Hepatocyte (in vitro differentiated cells): ENCODE measurements around the gene ACTR8. TPM values are rescaled to one million over a fixed set of nuclear protein-coding genes. Genes with fewer than 3 reads are reported as not detected.

Source experiments
- DNase-seq: peaks from one replicate; pipeline ENCODE4 v3.0.0-alpha.2; 2016; ENCODE audit warnings: low spot score
- H2AFZ ChIP-seq: fragments of 200-600 bp; sonication (generic); 2 replicates; pipeline ENCODE4 v1.6.0; 2016; ENCODE audit warnings: antibody characterized with exemption, mild to moderate bottlenecking
- H3K27ac ChIP-seq: fragments of 200-600 bp; sonication (generic); 2 replicates; pipeline ENCODE4 v1.5.1; 2016; ENCODE audit warnings: mild to moderate bottlenecking
- H3K27me3 ChIP-seq: fragments of 200-600 bp; sonication (generic); 2 replicates; pipeline ENCODE4 v1.6.1; 2016
- H3K36me3 ChIP-seq: fragments of 200-600 bp; sonication (generic); replicated peaks from 2 replicates; pipeline ENCODE4 v1.5.1; 2016; ENCODE audit warnings: low read depth; ENCODE audit not compliant: insufficient read depth
- H3K4me1 ChIP-seq: fragments of 200-600 bp; sonication (generic); 2 replicates; pipeline ENCODE4 v1.5.1; 2016; ENCODE audit warnings: mild to moderate bottlenecking, moderate library complexity; ENCODE audit not compliant: insufficient read depth
- H3K4me2 ChIP-seq: fragments of 200-600 bp; sonication (generic); 2 replicates; pipeline ENCODE4 v1.6.0; 2016
- H3K4me3 ChIP-seq: fragments of 200-600 bp; sonication (generic); 2 replicates; pipeline ENCODE4 v1.5.1; 2016; ENCODE audit warnings: mild to moderate bottlenecking
- H3K79me2 ChIP-seq: fragments of 200-600 bp; sonication (generic); 2 replicates; pipeline ENCODE4 v1.6.0; 2017; ENCODE audit warnings: mild to moderate bottlenecking
- H3K9me2 ChIP-seq: fragments of 200-600 bp; sonication (generic); replicated peaks from 2 replicates; pipeline ENCODE4 v1.6.0; 2017; ENCODE audit warnings: mild to moderate bottlenecking; ENCODE audit not compliant: insufficient read depth
- H3K9me3 ChIP-seq: fragments of 200-600 bp; sonication (generic); 2 replicates; pipeline ENCODE4 v1.5.1; 2016; ENCODE audit warnings: low read depth, mild to moderate bottlenecking
- H4K20me1 ChIP-seq: fragments of 200-600 bp; sonication (generic); 2 replicates; pipeline ENCODE4 v1.6.0; 2016; ENCODE audit warnings: mild to moderate bottlenecking; ENCODE audit not compliant: insufficient read depth, poor library complexity, severe bottlenecking
- EZH2 ChIP-seq: fragments of 200-600 bp; sonication (generic); IDR thresholded peaks from 2 replicates; pipeline ENCODE4 v1.6.1; 2016; ENCODE audit warnings: antibody characterized with exemption, mild to moderate bottlenecking, borderline replicate concordance
- EZH2phosphoT487 ChIP-seq: fragments of 200-600 bp; sonication (generic); IDR thresholded peaks from one replicate; pipeline ENCODE4 v1.6.1; 2018; ENCODE audit warnings: antibody characterized with exemption, mild to moderate bottlenecking, low read depth, moderate library complexity; ENCODE audit not compliant: unreplicated experiment, severe bottlenecking
- WGBS: methylation state at CpG from one replicate; pipeline ENCODE4 v1.1.6; 2016; ENCODE audit warnings: low lambda C conversion rate; ENCODE audit errors: missing lambda C conversion rate; 5-methylcytosine and 5-hydroxymethylcytosine counted together
- polyA plus RNA-seq: library from polyadenylated mRNA; unstranded; fragments of >200 nt; fragmentation: Nextera tagmentation; extraction: Ambion mirVana; gene quantifications from 2 replicates; pipeline ENCODE4 v1.2.1, GENCODE V29; 2016
- total RNA-seq: library from RNA; depleted of rRNA; stranded (reverse); fragments of >200 nt; gene quantifications from 2 replicates; pipeline ENCODE4 v1.2.3, GENCODE V29; 2014
- TF ChIP-seq, protein P1 (sequence below): fragments of 200-600 bp; sonication (generic); IDR thresholded peaks from 2 replicates; pipeline ENCODE4 v1.5.1; 2016; ENCODE audit warnings: antibody characterized with exemption, mild to moderate bottlenecking; ENCODE audit not compliant: poor library complexity

The ACTR8 gene
- total and polyA plus RNA-seq, 2 experiments from 2014 or later, result 19.6 to 29.1 TPM

DNA sequence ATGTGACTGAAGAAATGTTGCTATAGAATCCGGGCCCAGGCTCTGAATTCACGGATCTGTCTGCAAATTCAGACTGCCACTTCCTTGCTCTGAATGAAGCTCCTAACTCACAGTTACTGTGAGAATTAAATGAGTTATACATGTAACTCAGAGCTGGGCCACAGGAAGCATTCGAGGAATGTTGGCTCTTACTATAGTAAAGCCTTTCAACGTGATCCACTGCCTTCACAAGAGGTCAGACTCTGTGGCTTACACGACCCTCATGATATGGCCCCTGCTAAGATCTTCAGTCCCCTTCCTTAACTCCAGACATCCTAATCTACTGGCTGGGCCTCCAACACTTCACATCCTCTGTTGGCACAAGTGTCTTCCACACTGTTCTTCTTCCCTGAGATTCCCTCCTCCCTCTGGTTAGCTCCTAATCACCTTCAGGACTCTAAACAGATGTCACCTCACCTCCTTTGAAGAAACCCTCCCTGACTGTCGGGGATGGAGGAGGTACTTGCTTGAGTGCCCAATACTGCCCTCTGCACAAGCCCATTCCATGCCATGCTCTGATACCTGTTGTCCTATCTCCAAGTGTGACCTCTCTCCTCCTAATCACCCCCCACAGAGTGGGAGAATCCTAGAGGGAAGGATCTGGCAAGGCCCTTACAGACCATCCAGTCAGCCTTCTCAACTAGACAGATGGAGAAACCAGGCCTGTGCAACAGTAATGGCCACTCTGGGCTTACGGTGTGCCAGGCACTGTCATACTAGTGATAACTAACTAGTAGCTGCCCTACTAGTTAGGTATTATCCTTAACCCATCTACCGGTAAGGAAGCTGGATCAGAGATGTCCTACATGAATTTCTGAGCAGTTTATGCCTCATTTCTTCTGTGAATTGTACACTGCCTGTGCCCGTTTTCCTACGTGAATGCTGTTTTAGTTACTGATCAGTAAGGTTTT is 1.3 kb downstream of the ACTR8 start:
- Histone ChIP-seq H3K4me3 (peak overlapping the region; percentile 89), H3K9me2 (no peaks in the 10 kb centered on the region), H3K4me2 (peak overlapping the region; percentile 80), H4K20me1 (no peaks in the 10 kb centered on the region), H3K27me3 (no peaks in the 10 kb centered on the region), H3K27ac (peak overlapping the region; percentile 94), H3K36me3 (peaks cover 9% of the 10 kb centered on the region), H3K4me1 (peaks cover 16% of the 10 kb centered on the region), H3K9me3 (no peaks in the 10 kb centered on the region), H3K79me2 (peaks cover 25% of the 10 kb centered on the region), H2AFZ (peak overlapping the region; percentile 87)
- 55% methylated on average over 10 of the region's 10 CpGs for WGBS
- TF ChIP-seq EZH2phosphoT487, result no peak
- no peak for TF ChIP-seq EZH2
- TF ChIP-seq, protein P1, sequence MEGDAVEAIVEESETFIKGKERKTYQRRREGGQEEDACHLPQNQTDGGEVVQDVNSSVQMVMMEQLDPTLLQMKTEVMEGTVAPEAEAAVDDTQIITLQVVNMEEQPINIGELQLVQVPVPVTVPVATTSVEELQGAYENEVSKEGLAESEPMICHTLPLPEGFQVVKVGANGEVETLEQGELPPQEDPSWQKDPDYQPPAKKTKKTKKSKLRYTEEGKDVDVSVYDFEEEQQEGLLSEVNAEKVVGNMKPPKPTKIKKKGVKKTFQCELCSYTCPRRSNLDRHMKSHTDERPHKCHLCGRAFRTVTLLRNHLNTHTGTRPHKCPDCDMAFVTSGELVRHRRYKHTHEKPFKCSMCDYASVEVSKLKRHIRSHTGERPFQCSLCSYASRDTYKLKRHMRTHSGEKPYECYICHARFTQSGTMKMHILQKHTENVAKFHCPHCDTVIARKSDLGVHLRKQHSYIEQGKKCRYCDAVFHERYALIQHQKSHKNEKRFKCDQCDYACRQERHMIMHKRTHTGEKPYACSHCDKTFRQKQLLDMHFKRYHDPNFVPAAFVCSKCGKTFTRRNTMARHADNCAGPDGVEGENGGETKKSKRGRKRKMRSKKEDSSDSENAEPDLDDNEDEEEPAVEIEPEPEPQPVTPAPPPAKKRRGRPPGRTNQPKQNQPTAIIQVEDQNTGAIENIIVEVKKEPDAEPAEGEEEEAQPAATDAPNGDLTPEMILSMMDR, result no peak
- DNase-seq, result no peak

DNA sequence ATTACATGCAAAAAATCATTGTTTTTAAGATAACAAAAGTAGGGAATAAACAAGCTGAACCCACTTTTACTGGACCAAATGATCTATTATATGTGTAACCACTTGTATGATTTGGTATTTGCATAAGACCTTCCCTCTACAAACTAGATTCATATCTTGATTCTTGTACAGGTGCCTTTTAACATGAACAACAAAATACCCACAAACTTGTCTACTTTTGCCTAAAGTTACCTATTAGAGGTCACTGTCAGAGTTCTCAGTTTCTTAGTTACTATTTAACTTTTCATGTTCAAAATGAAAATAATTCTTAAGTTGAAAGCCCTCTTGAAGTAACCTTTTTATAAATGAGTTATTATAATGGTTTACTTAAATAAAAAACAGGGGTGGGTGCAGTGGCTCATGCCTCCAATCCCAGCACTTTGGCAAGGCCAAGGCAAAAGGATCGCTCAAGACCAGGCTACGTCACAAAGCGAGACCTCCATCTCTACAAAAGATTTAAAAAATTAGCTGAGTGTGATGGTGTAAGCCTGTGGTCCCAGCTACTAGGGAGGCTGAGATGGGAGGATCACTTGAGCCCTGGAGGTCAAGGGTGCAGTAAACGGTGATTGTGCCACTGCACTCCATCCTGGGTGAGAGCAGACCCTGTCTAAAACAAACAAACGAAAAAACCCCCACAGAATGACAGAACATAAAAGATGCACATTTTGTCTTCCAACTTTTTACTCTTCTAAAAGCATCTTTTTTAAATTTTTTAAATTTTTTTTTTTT is 16.0 kb downstream of the ACTR8 start:
- H3K4me3 ChIP-seq, result no peak overlapping the region
- H2AFZ ChIP-seq, result no peak overlapping the region
- WGBS, result 93% methylated on average over 5 of the region's 5 CpGs
- no peak overlapping the region for H3K27ac ChIP-seq
- no peak for DNase-seq
- H3K9me2 ChIP-seq, result no peaks in the 10 kb centered on the region
- H3K4me1 ChIP-seq, result no peaks in the 10 kb centered on the region
- no peaks in the 10 kb centered on the region for H3K27me3 ChIP-seq
- H3K36me3 ChIP-seq, result no peaks in the 10 kb centered on the region
- H3K79me2 ChIP-seq, result no peaks in the 10 kb centered on the region
- H4K20me1 ChIP-seq, result no peaks in the 10 kb centered on the region
- no peak for TF ChIP-seq EZH2phosphoT487
- no peak overlapping the region for H3K4me2 ChIP-seq
- no peaks in the 10 kb centered on the region for H3K9me3 ChIP-seq

DNA sequence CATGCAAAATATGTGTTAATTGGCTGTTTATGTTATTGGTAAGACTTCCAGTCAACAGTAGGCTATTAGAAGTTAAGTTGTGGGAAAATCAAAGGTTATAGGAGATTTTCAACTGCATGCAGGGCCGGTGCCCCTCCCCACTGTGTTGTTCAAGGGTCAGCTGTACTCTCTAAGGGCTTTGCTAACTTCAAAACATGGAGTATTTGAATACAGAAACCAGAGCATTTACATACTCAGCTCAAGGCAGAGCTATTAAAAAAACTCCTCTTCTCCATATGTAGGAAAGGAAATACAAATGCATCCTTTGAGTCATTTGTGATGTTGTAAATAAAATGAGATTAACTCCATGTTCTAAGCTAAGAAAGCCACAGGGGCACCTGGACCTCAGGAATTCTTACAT is 18.8 kb downstream of the ACTR8 start:
- 87% methylated on average over 1 of the region's 1 CpG for WGBS
- H4K20me1 ChIP-seq, result no peaks in the 10 kb centered on the region
- H3K4me2 ChIP-seq, result no peak overlapping the region
- H3K79me2 ChIP-seq, result no peaks in the 10 kb centered on the region
- H3K27me3 ChIP-seq, result no peaks in the 10 kb centered on the region
- no peak for TF ChIP-seq EZH2
- TF ChIP-seq, protein P1, result no peak
- TF ChIP-seq EZH2phosphoT487, result no peak
- no peaks in the 10 kb centered on the region for H3K4me1 ChIP-seq
- no peaks in the 10 kb centered on the region for H3K9me2 ChIP-seq
- no peaks in the 10 kb centered on the region for H3K36me3 ChIP-seq
- DNase-seq, result no peak
- H3K9me3 ChIP-seq, result no peaks in the 10 kb centered on the region
- H3K4me3 ChIP-seq, result no peak overlapping the region
- no peak overlapping the region for H2AFZ ChIP-seq
- no peak overlapping the region for H3K27ac ChIP-seq

DNA sequence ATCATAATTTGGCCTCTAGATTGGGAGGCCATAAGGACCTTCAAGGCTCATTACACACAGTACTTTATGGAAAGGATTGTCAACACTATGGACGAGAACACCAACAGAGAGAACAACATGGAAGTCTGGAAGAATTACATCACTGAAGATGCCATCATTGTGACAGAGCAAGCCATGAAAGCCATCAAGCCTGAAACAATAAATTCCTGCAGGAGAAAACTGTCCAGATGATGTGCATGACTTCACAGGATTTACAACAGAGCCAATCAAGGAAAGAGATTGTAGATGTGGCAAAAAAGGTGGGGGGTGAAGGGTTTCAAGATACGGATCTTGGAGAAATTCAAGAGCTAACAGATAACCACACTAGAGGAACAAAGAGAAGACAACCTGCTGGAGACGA is 19.7 kb downstream of the ACTR8 start:
- WGBS, result 80% methylated on average over 3 of the region's 3 CpGs
- Histone ChIP-seq H3K4me3 (no peak overlapping the region), H3K4me2 (no peak overlapping the region), H3K9me3 (no peaks in the 10 kb centered on the region), H3K9me2 (no peaks in the 10 kb centered on the region), H3K36me3 (no peaks in the 10 kb centered on the region), H3K4me1 (no peaks in the 10 kb centered on the region), H4K20me1 (no peaks in the 10 kb centered on the region), H2AFZ (no peak overlapping the region), H3K27ac (peak overlapping the region; percentile 67), H3K79me2 (no peaks in the 10 kb centered on the region), H3K27me3 (no peaks in the 10 kb centered on the region)
- no peak for DNase-seq
- TF ChIP-seq EZH2 (no peak), EZH2phosphoT487 (no peak)
- TF ChIP-seq, protein P1, result no peak
